Stimulated activated CD4-positive, alpha-beta T cell treated with anti-CD3 and anti-CD28 coated beads, Interleukin-4, amount 100 ng/mL, for 1 hour (primary cell): ENCODE results near the gene SMTNL1.

Experiments
- DNase-seq: peaks from one replicate; pipeline ENCODE4 v3.0.0-alpha.2; 2020

SMTNL1 gene

GRCh38 chr11:57536947-57537619 is at the start of gene SMTNL1:
SMTNL1 (plus strand) TSS chr11:57537595; CDS start chr11:57542643, 5,048 bp downstream.
- DNase-seq: no peak

GRCh38 chr11:57487920-57488659 is 49.3 kb upstream of the SMTNL1 start:
- DNase-seq: no peak

- no peak for DNase-seq
Observed at GRCh38 chr11:57490456-57491248, 46.7 kb upstream of the SMTNL1 start.

GRCh38 chr11:57491371-57492061 is 45.9 kb upstream of the SMTNL1 start:
- peak; percentile 53 for DNase-seq

GRCh38 chr11:57493507-57494503 is 43.6 kb upstream of the SMTNL1 start:
- DNase-seq: peak; percentile 78

GRCh38 chr11:57496109-57496820 is 41.1 kb upstream of the SMTNL1 start:
- DNase-seq: no peak

GRCh38 chr11:57497303-57498247 is 39.8 kb upstream of the SMTNL1 start:
- no peak for DNase-seq

GRCh38 chr11:57498540-57498939 is 38.9 kb upstream of the SMTNL1 start:
- no peak for DNase-seq

GRCh38 chr11:57499413-57499982 is 37.9 kb upstream of the SMTNL1 start:
- DNase-seq: peak; percentile 45

GRCh38 chr11:57499983-57500461 is 37.4 kb upstream of the SMTNL1 start:
- no peak for DNase-seq

GRCh38 chr11:57500515-57500914 is 36.9 kb upstream of the SMTNL1 start:
- DNase-seq: no peak

GRCh38 chr11:57500926-57501325 is 36.5 kb upstream of the SMTNL1 start:
- DNase-seq: no peak

- no peak for DNase-seq
Observed at GRCh38 chr11:57501953-57502352, 35.4 kb upstream of the SMTNL1 start.

GRCh38 chr11:57502376-57502775 is 35.0 kb upstream of the SMTNL1 start:
- DNase-seq: no peak

- DNase-seq: no peak
Observed at GRCh38 chr11:57502870-57503269, 34.5 kb upstream of the SMTNL1 start.

- no peak for DNase-seq
Observed at GRCh38 chr11:57504511-57504910, 32.9 kb upstream of the SMTNL1 start.

- DNase-seq: no peak
Observed at GRCh38 chr11:57506522-57506921, 30.9 kb upstream of the SMTNL1 start.

GRCh38 chr11:57508341-57509170 is 28.8 kb upstream of the SMTNL1 start:
- DNase-seq: no peak
